Ovary (tissue), 9 donors: ENCODE measurements around the gene RAB31. TPM values are rescaled to one million over a fixed set of nuclear protein-coding genes. Genes with fewer than 3 reads are reported as not detected.
"Not testable (repeated sequence)": the region's sequence is repeated elsewhere in the genome, so short reads cannot be mapped to it uniquely, and the experiment has no call there.

Experiments
- DNase-seq, 5 donors: peaks; one replicate each; pipeline ENCODE4 v3.0.0-alpha.2; 2019 to 2020
- H3K27ac ChIP-seq, 2 donors: fragments of 200-600 bp; one replicate each; pipeline versions ENCODE4 v1.5.1 to v1.8.0; 2019 to 2022
- H3K27me3 ChIP-seq: fragments of 200-600 bp; one replicate; pipeline ENCODE4 v1.8.0; 2022
- H3K36me3 ChIP-seq: fragments of 200-600 bp; sonication (generic); one replicate; pipeline ENCODE4 v1.5.1; 2019
- H3K4me1 ChIP-seq: one replicate; pipeline ENCODE4 v1.8.1; 2013; ENCODE audit warnings: mild to moderate bottlenecking, moderate library complexity; ENCODE audit not compliant: insufficient read depth
- H3K4me3 ChIP-seq: fragments of 200-600 bp; sonication (generic); one replicate; pipeline ENCODE4 v1.5.1; 2017
- H3K9me3 ChIP-seq, 2 donors: fragments of 200-600 bp in 1 of 2; sonication (generic) in 1 of 2; one replicate each; pipeline versions ENCODE4 v1.5.1 to v1.8.1; 2013 to 2019; ENCODE audit warnings: mild to moderate bottlenecking in 1 of 2, moderate library complexity in 1 of 2
- EP300 ChIP-seq: sonication (generic); formaldehyde crosslinking; IDR thresholded peaks from one replicate; pipeline ENCODE4 v1.6.1; 2017; ENCODE audit warnings: antibody characterized with exemption
- POLR2A ChIP-seq: fragments of 450-650 bp; IDR thresholded peaks from one replicate; pipeline ENCODE4 v1.6.1; 2017; ENCODE audit warnings: antibody characterized with exemption, mild to moderate bottlenecking, moderate library complexity
- WGBS, 3 donors: extraction: QIAGEN DNeasy Blood & Tissue Kit in 1 of 3; methylation state at CpG; one replicate each; pipeline versions ENCODE4 v1.1.5 to v1.1.7; 2013 to 2017; 5-methylcytosine and 5-hydroxymethylcytosine counted together
- intact Hi-C, 4 donors: fragments of 100-400 bp; cut with DNase I; formaldehyde crosslinking; loops; one replicate each; pipeline versions ENCODE4 v1.11.0 to v1.15.1; 2022 to 2023
- polyA plus RNA-seq, 2 donors: library from polyadenylated mRNA; stranded (reverse); fragments of 200-250 nt in 1 of 2; fragments of 350-450 nt in 1 of 2; fragmentation: Illumina TruSeq in 1 of 2; extraction: RNeasy Lipid Tissue Mini Kit (QIAGEN cat#74804) in 1 of 2; gene quantifications; one replicate each; pipeline ENCODE4 v1.2.3, GENCODE V29; 2013 to 2014
- total RNA-seq, 7 donors: library from RNA; depleted of rRNA in 2 of 7; stranded (reverse); fragments of >200 nt in 2 of 7; fragmentation: NEBNext Ultra II Directional in 3 of 7; extraction: Animal tissue kit (Norgen Biotek cat#: 25700) in 3 of 7; gene quantifications; one replicate each; pipeline versions ENCODE4 v1.1.0 to v1.2.4, GENCODE V29; 2016 to 2023
- TF ChIP-seq, protein P1 (sequence below), 3 donors: fragments of 450-650 bp in 2 of 3; fragments of 200-600 bp in 1 of 3; IDR thresholded peaks; one replicate each; pipeline versions ENCODE4 v1.5.1 to v1.8.0; 2016 to 2022; ENCODE audit warnings: antibody characterized with exemption in 3 of 3, mild to moderate bottlenecking in 1 of 3
- donor health status: DM: no; HTN: no; CAD: no; lungs with moderate emphysema.
- donor health status: DM: no; HTN: no; CAD: no.
- donor health status: Bipolar disorder and iron deficiency.
- donor health status: DM: yes; HTN: yes; CAD: no.
- donor health status: DM: no; HTN: no; CAD: no.
- donor health status: DM: yes; HTN: yes; CAD: no.

The RAB31 gene
- total and polyA plus RNA-seq, 9 donors, result 37.9 to 188 (median 62.8) TPM

DNA sequence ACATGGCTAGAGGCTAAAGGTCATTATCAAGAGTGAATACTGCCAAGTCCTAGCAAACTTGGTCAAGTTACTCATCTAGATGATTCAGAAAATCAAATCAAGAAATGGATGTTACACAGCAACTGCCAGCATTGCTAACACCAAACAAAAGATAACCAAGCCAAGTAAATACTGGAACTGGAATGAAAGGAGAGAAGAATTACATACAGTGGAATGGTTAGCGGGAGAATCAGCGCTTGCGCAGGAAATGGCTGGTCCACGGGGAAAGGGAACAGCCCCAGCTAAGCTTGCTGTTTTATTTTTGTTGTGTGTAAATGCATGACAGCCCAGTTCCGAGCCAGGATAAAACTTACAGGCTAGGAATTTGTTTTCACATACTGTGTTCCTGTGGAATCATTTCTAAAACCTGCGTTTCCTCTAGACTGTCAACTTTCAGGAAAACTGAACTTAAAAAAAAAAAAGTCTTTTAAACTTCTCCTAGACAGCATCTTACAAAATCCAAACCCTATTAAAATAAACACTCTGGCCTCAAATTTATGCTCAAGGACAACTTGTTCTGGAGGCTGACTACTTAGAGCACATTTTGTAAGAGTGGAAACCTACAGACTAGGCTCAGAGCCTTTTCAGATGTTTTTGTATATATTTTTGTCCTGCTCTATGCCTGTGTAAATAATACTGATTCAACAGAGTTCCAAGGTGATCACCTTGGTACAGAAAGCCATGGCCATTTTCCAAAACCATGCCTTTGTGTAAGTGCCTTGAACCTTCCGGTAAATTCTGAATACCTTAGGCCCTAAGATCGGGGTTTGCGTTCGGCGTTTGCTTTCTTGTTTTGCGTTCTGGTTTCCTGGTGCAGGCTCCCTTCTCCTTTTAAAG is 146.9 kb downstream of the RAB31 start:
- no peaks in the 10 kb centered on the region for H3K9me3 ChIP-seq
- peak; percentile 58 to 72 (median 60) for DNase-seq
- no peak overlapping the region for H3K4me3 ChIP-seq
- H3K27ac ChIP-seq, result peak overlapping the region; percentile 61 to 70
- H3K36me3 ChIP-seq, result no peaks in the 10 kb centered on the region
- 7 to 25% (median 10%) methylated on average over 12 of the region's 12 CpGs for WGBS, 3 donors
- H3K4me1 ChIP-seq, result peaks cover 14% of the 10 kb centered on the region
- H3K27me3 ChIP-seq, result no peaks in the 10 kb centered on the region
- TF ChIP-seq EP300, result no peak
- TF ChIP-seq, protein P1, sequence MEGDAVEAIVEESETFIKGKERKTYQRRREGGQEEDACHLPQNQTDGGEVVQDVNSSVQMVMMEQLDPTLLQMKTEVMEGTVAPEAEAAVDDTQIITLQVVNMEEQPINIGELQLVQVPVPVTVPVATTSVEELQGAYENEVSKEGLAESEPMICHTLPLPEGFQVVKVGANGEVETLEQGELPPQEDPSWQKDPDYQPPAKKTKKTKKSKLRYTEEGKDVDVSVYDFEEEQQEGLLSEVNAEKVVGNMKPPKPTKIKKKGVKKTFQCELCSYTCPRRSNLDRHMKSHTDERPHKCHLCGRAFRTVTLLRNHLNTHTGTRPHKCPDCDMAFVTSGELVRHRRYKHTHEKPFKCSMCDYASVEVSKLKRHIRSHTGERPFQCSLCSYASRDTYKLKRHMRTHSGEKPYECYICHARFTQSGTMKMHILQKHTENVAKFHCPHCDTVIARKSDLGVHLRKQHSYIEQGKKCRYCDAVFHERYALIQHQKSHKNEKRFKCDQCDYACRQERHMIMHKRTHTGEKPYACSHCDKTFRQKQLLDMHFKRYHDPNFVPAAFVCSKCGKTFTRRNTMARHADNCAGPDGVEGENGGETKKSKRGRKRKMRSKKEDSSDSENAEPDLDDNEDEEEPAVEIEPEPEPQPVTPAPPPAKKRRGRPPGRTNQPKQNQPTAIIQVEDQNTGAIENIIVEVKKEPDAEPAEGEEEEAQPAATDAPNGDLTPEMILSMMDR (IDR thresholded peaks at IDR 0.05), result no peak
- TF ChIP-seq POLR2A, result no peak
- intact Hi-C loops, result loop anchor here in 1 of 4 donors (10.0 kb wide), 1 partner anchor 50 kb away; no protein-coding TSS in a partner anchor

DNA sequence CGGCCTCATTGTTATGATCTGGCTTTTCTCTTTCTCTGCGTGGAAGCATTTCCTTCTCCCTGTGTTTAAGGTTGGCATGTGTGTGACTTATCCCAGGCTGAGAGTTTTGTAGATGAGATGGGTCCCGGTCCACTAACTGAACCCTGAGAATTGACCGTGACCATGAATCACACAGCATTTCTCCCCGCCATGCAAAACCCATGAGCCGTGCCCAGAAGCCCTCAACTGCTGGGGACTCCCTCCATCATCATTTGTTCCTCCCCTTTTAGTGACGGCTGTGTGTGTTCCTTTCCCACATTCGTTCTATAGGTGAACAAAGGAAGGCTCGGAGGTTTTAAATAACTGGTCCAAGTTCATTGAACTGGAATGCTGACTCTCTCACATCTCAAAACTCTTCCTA is 147.6 kb downstream of the RAB31 start:
- intact Hi-C loops, result loop anchor here in 1 of 4 donors (10.0 kb wide), 1 partner anchor 51 kb away; no protein-coding TSS in a partner anchor
- H3K4me1 ChIP-seq, result peaks cover 14% of the 10 kb centered on the region
- no peak for DNase-seq
- TF ChIP-seq, protein P1 (IDR thresholded peaks at IDR 0.05), result no peak
- TF ChIP-seq POLR2A, result no peak
- H3K27ac ChIP-seq, result peak overlapping the region; percentile 61 to 70
- H3K36me3 ChIP-seq, result no peaks in the 10 kb centered on the region
- H3K27me3 ChIP-seq, result no peaks in the 10 kb centered on the region
- 24 to 37% (median 28%) methylated on average over 9 of the region's 9 CpGs for WGBS, 3 donors
- H3K9me3 ChIP-seq, result no peaks in the 10 kb centered on the region
- no peak overlapping the region for H3K4me3 ChIP-seq

- Histone ChIP-seq H3K36me3 (no peaks in the 10 kb centered on the region), H3K9me3 (no peaks in the 10 kb centered on the region), H3K4me1 (peaks cover 14% of the 10 kb centered on the region), H3K27me3 (no peaks in the 10 kb centered on the region), H3K27ac (peak overlapping the region in 1 of 2 donors; percentile 70), H3K4me3 (no peak overlapping the region)
- DNase-seq, result no peak
- TF ChIP-seq EP300, result no peak
- no peak for TF ChIP-seq POLR2A
- TF ChIP-seq, protein P1 (IDR thresholded peaks at IDR 0.05), result no peak
- intact Hi-C loops, result loop anchor here in 1 of 4 donors (10.0 kb wide), 1 partner anchor 51 kb away; no protein-coding TSS in a partner anchor
- 94 to 97% (median 95%) methylated on average over 3 of the region's 3 CpGs for WGBS, 3 donors
Observed at GRCh38 chr18:9856092-9856491, 148.0 kb downstream of the RAB31 start.

DNA sequence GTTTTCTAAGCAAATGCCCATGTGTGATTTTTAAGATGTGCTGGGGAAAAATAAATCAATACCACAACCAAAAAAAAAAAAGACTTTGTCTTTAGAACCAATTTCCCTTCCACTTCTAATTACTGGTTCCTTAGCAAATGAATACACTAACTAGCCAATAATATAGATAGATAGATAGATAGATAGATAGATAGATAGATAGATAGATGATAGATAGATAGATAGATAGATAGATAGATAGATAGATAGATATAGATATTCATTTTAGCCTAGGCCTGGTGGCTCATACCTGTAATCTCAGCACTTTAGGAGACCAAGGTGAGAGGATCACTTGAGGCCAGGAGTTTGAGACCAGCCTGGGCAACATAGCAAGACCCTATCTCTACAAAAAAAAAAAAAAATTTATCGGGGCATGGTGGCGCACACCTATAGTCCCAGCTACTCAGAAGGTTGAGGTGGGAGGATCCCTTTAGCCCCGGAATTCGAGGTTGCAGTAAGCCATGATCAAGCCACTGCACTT is 149.4 kb downstream of the RAB31 start:
- H3K36me3 ChIP-seq, H3K4me3 ChIP-seq, H3K9me3 ChIP-seq, H3K27ac ChIP-seq, DNase-seq, H3K27me3 ChIP-seq: not testable (repeated sequence)
- WGBS, 3 donors, result 96 to 98% (median 97%) methylated on average over 4 of the region's 4 CpGs
- peaks cover 14% of the 10 kb centered on the region for H3K4me1 ChIP-seq
- intact Hi-C loops, result loop anchor here in 1 of 4 donors (10.0 kb wide), 1 partner anchor 53 kb away; no protein-coding TSS in a partner anchor
